Measurements from ENCODE around the gene CCDC149.

The CCDC149 gene

GRCh38 chr4:24933684-24934275, 20.9 kb upstream of the CCDC149 start:
- no peaks in the 10 kb centered on the region for H3K36me3 ChIP-seq (ENCODE audit: control insufficient read depth, insufficient read depth, low read length)
- H3K9ac ChIP-seq (ENCODE audit: low read depth, low read length): no peak overlapping the region
- no peaks in the 10 kb centered on the region for H3K4me1 ChIP-seq (ENCODE audit: control insufficient read depth, insufficient read depth, low read length)
- no peak overlapping the region for H3K4me3 ChIP-seq (ENCODE audit: low read depth, low read length)
- no peak overlapping the region for H3K27ac ChIP-seq (ENCODE audit: low read depth, low read length)
- H3K27me3 ChIP-seq (ENCODE audit: control insufficient read depth, insufficient read depth, low read length): no peaks in the 10 kb centered on the region
- H3K9me3 ChIP-seq (ENCODE audit: control insufficient read depth, insufficient read depth, low read length): peaks cover 22% of the 10 kb centered on the region

DNA sequence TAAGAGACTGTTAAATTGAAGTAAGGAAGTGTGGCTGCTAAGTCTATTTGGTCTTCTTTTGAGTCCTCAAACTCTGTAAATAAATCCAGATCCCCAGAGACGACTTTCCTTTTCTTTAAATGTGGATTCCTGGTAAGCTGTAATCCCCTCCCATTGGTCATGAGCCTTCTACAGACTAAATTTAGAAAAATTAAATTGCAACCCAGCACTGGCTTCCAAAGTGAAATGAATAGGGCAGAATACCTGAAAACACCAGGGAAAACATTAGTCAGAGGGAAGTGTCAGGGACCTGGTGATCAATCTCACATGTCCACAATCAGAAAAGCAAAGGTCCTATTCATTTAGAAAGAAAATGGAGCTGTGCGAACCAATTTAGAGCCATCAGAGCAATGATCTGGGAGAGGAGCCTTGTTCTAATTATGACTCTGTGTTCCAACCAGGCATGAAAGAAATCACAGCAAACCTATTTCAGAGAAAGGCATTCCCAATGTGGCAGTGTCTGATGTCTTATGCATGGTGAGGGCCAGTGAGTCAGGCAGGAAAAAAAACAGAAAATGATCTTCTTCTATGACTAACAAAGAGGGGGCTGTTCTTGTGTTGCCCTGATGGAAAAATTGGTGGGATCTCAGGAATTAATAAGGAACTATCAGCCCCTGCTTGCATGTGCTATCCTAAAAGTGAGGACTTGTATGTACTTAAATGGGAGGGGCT, 19.8 kb upstream of the CCDC149 start:
- Histone ChIP-seq H3K27ac (ENCODE audit: low read depth, low read length) (no peak overlapping the region), H3K9me3 (ENCODE audit: control insufficient read depth, insufficient read depth, low read length) (peaks cover 14% of the 10 kb centered on the region), H3K4me1 (ENCODE audit: control insufficient read depth, insufficient read depth, low read length) (no peaks in the 10 kb centered on the region), H3K4me3 (ENCODE audit: low read depth, low read length) (no peak overlapping the region), H3K36me3 (ENCODE audit: control insufficient read depth, insufficient read depth, low read length) (no peaks in the 10 kb centered on the region), H3K27me3 (ENCODE audit: control insufficient read depth, insufficient read depth, low read length) (no peaks in the 10 kb centered on the region), H3K9ac (ENCODE audit: low read depth, low read length) (no peak overlapping the region)

DNA sequence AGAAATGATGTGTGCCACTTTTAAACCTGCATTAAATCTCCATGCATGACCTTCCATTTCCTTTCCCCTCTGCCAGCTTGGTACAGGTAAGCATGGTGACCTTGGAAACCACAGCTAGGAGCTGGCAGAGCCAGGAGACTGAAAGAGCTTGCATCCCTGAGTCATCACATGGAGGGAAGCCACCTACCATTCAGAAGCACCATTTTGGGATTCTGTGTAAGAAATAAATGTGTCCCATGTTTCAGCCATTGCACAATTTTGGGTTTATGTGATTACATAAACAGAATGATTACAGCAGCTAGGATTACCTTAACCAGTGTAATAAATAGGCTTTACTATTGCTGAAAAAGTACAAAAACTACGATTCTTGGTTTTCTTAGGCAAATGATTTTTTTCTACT, 17.3 kb upstream of the CCDC149 start:
- H3K9me3 ChIP-seq (ENCODE audit: control insufficient read depth, insufficient read depth, low read length): peaks cover 6% of the 10 kb centered on the region; the same call in 1 of the 2 replicates
- H3K27me3 ChIP-seq (ENCODE audit: control insufficient read depth, insufficient read depth, low read length): no peaks in the 10 kb centered on the region
- H3K4me3 ChIP-seq (ENCODE audit: low read depth, low read length): no peak overlapping the region
- no peak overlapping the region for H3K9ac ChIP-seq (ENCODE audit: low read depth, low read length)
- H3K27ac ChIP-seq (ENCODE audit: low read depth, low read length): no peak overlapping the region
- H3K4me1 ChIP-seq (ENCODE audit: control insufficient read depth, insufficient read depth, low read length): peaks cover 4% of the 10 kb centered on the region; the same call in 1 of the 2 replicates
- no peaks in the 10 kb centered on the region for H3K36me3 ChIP-seq (ENCODE audit: control insufficient read depth, insufficient read depth, low read length)

- Histone ChIP-seq H3K9ac (ENCODE audit: low read depth, low read length) (no peak overlapping the region), H3K36me3 (ENCODE audit: control insufficient read depth, insufficient read depth, low read length) (no peaks in the 10 kb centered on the region), H3K27me3 (ENCODE audit: control insufficient read depth, insufficient read depth, low read length) (no peaks in the 10 kb centered on the region), H3K9me3 (ENCODE audit: control insufficient read depth, insufficient read depth, low read length) (peaks cover 2% of the 10 kb centered on the region; the same call in 1 of the 2 replicates), H3K27ac (ENCODE audit: low read depth, low read length) (no peak overlapping the region), H3K4me3 (ENCODE audit: low read depth, low read length) (no peak overlapping the region), H3K4me1 (ENCODE audit: control insufficient read depth, insufficient read depth, low read length) (peaks cover 8% of the 10 kb centered on the region; the same call in 1 of the 2 replicates)
Measured at GRCh38 chr4:24928708-24929107, 15.9 kb upstream of the CCDC149 start.

DNA sequence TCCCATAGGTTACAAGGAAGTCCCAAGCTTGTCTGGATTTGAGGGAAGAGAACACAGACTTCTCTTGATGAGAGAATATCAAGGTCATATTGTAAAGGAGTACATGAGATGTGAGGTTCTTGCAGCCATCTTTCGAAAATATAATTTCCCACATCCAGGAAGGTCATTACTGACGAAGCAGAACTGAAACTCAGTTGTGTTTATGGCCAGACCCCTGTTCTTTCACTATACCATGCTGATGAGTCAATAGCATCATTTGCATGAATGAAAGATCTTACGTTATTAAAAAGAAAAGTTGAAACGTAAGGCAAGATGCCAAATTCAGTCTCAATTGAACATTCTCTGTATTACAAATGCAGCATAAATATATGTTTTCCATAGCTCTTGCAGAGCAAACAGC, 14.2 kb upstream of the CCDC149 start:
- no peaks in the 10 kb centered on the region for H3K27me3 ChIP-seq (ENCODE audit: control insufficient read depth, insufficient read depth, low read length)
- no peak overlapping the region for H3K9ac ChIP-seq (ENCODE audit: low read depth, low read length)
- H3K36me3 ChIP-seq (ENCODE audit: control insufficient read depth, insufficient read depth, low read length): no peaks in the 10 kb centered on the region
- peaks cover 8% of the 10 kb centered on the region; the same call in 1 of the 2 replicates for H3K4me1 ChIP-seq (ENCODE audit: control insufficient read depth, insufficient read depth, low read length)
- no peak overlapping the region for H3K4me3 ChIP-seq (ENCODE audit: low read depth, low read length)
- H3K27ac ChIP-seq (ENCODE audit: low read depth, low read length): no peak overlapping the region
- no peaks in the 10 kb centered on the region for H3K9me3 ChIP-seq (ENCODE audit: control insufficient read depth, insufficient read depth, low read length)

DNA sequence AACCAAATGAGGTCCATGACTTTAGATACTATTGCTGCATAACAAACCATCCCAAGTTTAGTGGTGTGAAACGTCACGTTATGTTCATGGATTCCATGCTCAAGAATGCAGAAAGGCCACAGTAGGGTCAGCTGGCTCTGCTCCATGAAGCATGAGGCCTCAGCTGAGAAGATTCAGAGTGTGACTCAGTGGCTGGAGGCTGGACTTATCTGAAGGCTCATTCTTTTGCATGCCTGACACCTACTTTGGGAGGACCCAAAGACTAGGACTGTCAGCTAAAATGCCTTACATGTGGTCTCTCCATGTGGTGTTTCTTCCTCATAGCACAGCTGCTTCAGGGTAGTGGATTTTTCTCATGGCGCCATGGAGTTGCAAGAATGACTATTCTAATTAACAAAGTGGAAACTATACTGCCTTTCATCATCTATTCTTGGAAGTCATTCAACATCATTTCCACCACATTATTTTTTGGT, 11.5 kb upstream of the CCDC149 start:
- Histone ChIP-seq H3K4me1 (ENCODE audit: control insufficient read depth, insufficient read depth, low read length) (peaks cover 8% of the 10 kb centered on the region; the same call in 1 of the 2 replicates), H3K4me3 (ENCODE audit: low read depth, low read length) (no peak overlapping the region), H3K9me3 (ENCODE audit: control insufficient read depth, insufficient read depth, low read length) (no peaks in the 10 kb centered on the region), H3K36me3 (ENCODE audit: control insufficient read depth, insufficient read depth, low read length) (no peaks in the 10 kb centered on the region), H3K27ac (ENCODE audit: low read depth, low read length) (no peak overlapping the region), H3K27me3 (ENCODE audit: control insufficient read depth, insufficient read depth, low read length) (no peaks in the 10 kb centered on the region), H3K9ac (ENCODE audit: low read depth, low read length) (no peak overlapping the region)

DNA sequence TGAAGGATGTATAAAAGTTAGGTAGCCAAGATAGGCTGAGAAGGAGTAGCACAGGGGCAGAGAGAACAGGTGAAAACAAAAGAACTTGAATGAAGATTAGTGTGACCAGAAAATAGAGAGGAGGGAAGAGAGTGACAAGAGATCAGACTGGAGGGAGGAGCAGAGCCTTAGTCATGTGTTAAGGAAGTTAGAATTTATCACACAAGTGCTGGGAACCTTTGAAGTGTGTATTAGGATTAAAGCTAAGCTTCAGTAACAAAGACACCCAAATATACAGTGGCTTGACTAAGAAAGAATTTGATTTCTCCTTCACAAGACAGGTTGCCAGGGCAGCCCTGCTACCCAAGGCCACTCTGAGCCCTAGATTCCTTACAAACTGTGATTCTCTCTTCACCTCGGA, 10.7 kb upstream of the CCDC149 start:
- Histone ChIP-seq H3K36me3 (ENCODE audit: control insufficient read depth, insufficient read depth, low read length) (no peaks in the 10 kb centered on the region), H3K4me3 (ENCODE audit: low read depth, low read length) (no peak overlapping the region), H3K27ac (ENCODE audit: low read depth, low read length) (no peak overlapping the region), H3K9ac (ENCODE audit: low read depth, low read length) (no peak overlapping the region), H3K4me1 (ENCODE audit: control insufficient read depth, insufficient read depth, low read length) (peaks cover 8% of the 10 kb centered on the region; the same call in 1 of the 2 replicates), H3K27me3 (ENCODE audit: control insufficient read depth, insufficient read depth, low read length) (no peaks in the 10 kb centered on the region), H3K9me3 (ENCODE audit: control insufficient read depth, insufficient read depth, low read length) (no peaks in the 10 kb centered on the region)

DNA sequence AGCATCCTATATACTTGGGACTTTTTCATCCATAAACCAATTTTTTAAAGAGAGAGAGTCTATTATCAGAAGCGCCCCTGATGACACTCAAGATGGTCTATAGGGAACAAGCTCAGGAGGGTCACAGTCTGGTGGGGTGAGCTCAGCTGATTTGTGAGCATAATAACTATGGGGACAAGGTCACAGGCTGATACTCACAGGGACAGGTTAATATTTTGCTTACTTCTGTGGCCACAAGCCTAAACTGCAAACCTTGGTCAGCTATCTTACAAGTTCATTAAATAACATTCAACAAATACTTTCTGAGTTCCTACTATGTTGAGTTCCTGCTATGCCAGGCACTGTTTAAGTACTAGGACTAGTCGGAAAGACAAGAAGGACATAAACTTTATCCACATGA, 10.2 kb upstream of the CCDC149 start:
- Histone ChIP-seq H3K36me3 (ENCODE audit: control insufficient read depth, insufficient read depth, low read length) (no peaks in the 10 kb centered on the region), H3K27me3 (ENCODE audit: control insufficient read depth, insufficient read depth, low read length) (no peaks in the 10 kb centered on the region), H3K4me1 (ENCODE audit: control insufficient read depth, insufficient read depth, low read length) (peaks cover 10% of the 10 kb centered on the region; the same call in 1 of the 2 replicates), H3K9ac (ENCODE audit: low read depth, low read length) (no peak overlapping the region), H3K27ac (ENCODE audit: low read depth, low read length) (no peak overlapping the region), H3K4me3 (ENCODE audit: low read depth, low read length) (no peak overlapping the region), H3K9me3 (ENCODE audit: control insufficient read depth, insufficient read depth, low read length) (no peaks in the 10 kb centered on the region)

DNA sequence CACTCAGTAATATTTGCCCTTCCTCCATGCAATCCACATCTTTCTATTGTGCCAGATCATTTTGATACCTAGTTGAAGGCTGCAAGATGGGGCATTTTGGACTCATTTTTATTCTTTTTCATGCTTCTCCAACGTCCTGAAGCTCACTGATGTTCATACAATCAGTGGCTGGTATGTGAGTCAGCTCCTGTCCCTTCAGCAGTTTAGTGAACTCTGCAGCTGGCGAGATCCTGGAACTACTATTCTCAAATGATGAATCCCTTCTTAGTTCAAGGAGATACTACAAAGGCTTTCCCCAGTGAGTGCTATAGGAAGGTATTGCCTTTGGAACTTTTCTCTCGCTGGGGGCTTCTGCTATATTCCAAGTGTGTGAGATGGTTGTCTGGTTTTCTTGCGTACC, 9.6 kb upstream of the CCDC149 start:
- H3K27ac ChIP-seq (ENCODE audit: low read depth, low read length): no peak overlapping the region
- no peaks in the 10 kb centered on the region for H3K36me3 ChIP-seq (ENCODE audit: control insufficient read depth, insufficient read depth, low read length)
- peaks cover 12% of the 10 kb centered on the region; the same call in 1 of the 2 replicates for H3K4me1 ChIP-seq (ENCODE audit: control insufficient read depth, insufficient read depth, low read length)
- H3K9ac ChIP-seq (ENCODE audit: low read depth, low read length): no peak overlapping the region
- no peaks in the 10 kb centered on the region for H3K9me3 ChIP-seq (ENCODE audit: control insufficient read depth, insufficient read depth, low read length)
- no peak overlapping the region for H3K4me3 ChIP-seq (ENCODE audit: low read depth, low read length)
- no peaks in the 10 kb centered on the region for H3K27me3 ChIP-seq (ENCODE audit: control insufficient read depth, insufficient read depth, low read length)

DNA sequence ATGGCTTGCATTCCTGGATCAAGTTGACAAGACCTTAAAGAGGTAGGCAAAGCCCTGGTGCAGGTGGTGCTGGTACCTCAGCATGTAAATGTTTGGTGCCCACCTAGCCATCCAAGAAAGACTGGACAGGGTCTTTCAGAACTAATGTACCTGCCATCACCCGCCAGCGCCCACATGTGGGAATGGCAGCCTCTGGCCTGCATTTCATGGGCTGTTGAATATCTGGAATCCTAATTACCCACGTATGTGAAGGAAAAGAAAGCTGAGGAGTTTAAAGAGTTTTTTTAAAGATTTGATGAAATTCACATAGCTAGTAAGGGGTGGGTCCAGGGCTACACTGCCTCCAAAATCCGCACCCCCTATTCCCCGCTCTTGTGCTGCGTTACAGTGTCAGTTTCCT, 8.6 kb upstream of the CCDC149 start:
- Histone ChIP-seq H3K27ac (ENCODE audit: low read depth, low read length) (no peak overlapping the region), H3K27me3 (ENCODE audit: control insufficient read depth, insufficient read depth, low read length) (no peaks in the 10 kb centered on the region)

GRCh38 chr4:24920008-24920407, 7.2 kb upstream of the CCDC149 start:
- Histone ChIP-seq H3K27me3 (ENCODE audit: control insufficient read depth, insufficient read depth, low read length) (no peaks in the 10 kb centered on the region), H3K4me1 (ENCODE audit: control insufficient read depth, insufficient read depth, low read length) (peaks cover 6% of the 10 kb centered on the region; the same call in 1 of the 2 replicates), H3K36me3 (ENCODE audit: control insufficient read depth, insufficient read depth, low read length) (no peaks in the 10 kb centered on the region), H3K27ac (ENCODE audit: low read depth, low read length) (no peak overlapping the region), H3K9me3 (ENCODE audit: control insufficient read depth, insufficient read depth, low read length) (no peaks in the 10 kb centered on the region), H3K4me3 (ENCODE audit: low read depth, low read length) (no peak overlapping the region), H3K9ac (ENCODE audit: low read depth, low read length) (no peak overlapping the region)

More for the DNA sequence above, 8.6 kb upstream of the CCDC149 start:
- peaks cover 12% of the 10 kb centered on the region; the same call in 1 of the 2 replicates for H3K4me1 ChIP-seq (ENCODE audit: control insufficient read depth, insufficient read depth, low read length)
- no peak overlapping the region for H3K9ac ChIP-seq (ENCODE audit: low read depth, low read length)
- no peaks in the 10 kb centered on the region for H3K9me3 ChIP-seq (ENCODE audit: control insufficient read depth, insufficient read depth, low read length)
- no peak overlapping the region for H3K4me3 ChIP-seq (ENCODE audit: low read depth, low read length)
- no peaks in the 10 kb centered on the region for H3K36me3 ChIP-seq (ENCODE audit: control insufficient read depth, insufficient read depth, low read length)
